DOHH2 (cell line): ENCODE results near the gene MAF.

Experiments
- H3F3A ChIP-seq: fragments of 200-600 bp; sonication (generic), shearing (Covaris generic); 2 replicates; pipeline ENCODE4 v1.6.0; 2016; ENCODE audit warnings: antibody characterized with exemption, mild to moderate bottlenecking; ENCODE audit not compliant: control insufficient read depth, insufficient read depth
- H3K27ac ChIP-seq: fragments of 200-600 bp; sonication (generic); 2 replicates; pipeline ENCODE4 v1.5.1; 2014; ENCODE audit warnings: low read depth, mild to moderate bottlenecking, low read length, moderate library complexity
- H3K27me3 ChIP-seq: fragments of 200-600 bp; sonication (generic); 2 replicates; pipeline ENCODE4 v1.6.1; 2014; ENCODE audit warnings: mild to moderate bottlenecking, low read length, mixed read lengths; ENCODE audit not compliant: control insufficient read depth
- H3K36me3 ChIP-seq: fragments of 200-600 bp; sonication (generic); 2 replicates; pipeline ENCODE4 v1.6.1; 2014; ENCODE audit warnings: mild to moderate bottlenecking, low read length, moderate library complexity, mixed read lengths; ENCODE audit not compliant: control insufficient read depth
- H3K4me1 ChIP-seq: fragments of 200-600 bp; sonication (generic); 2 replicates; pipeline ENCODE4 v1.6.1; 2014; ENCODE audit warnings: mild to moderate bottlenecking, low read length, mixed read lengths; ENCODE audit not compliant: control insufficient read depth
- H3K4me2 ChIP-seq: fragments of 200-600 bp; sonication (generic); 2 replicates; pipeline ENCODE4 v1.6.0; 2014; ENCODE audit warnings: mild to moderate bottlenecking, low read length, moderate library complexity
- H3K4me3 ChIP-seq: fragments of 200-600 bp; sonication (generic); 2 replicates; pipeline ENCODE4 v1.5.1; 2014; ENCODE audit warnings: mild to moderate bottlenecking, low read length, mixed read lengths
- H3K79me2 ChIP-seq: fragments of 200-600 bp; sonication (generic); 2 replicates; pipeline ENCODE4 v1.6.1; 2014; ENCODE audit warnings: mild to moderate bottlenecking, low read length, mixed read lengths; ENCODE audit not compliant: control insufficient read depth
- H3K9me2 ChIP-seq: fragments of 200-600 bp; sonication (generic); replicated peaks from 2 replicates; pipeline ENCODE4 v1.6.1; 2014; ENCODE audit warnings: mild to moderate bottlenecking, low read length, mixed read lengths; ENCODE audit not compliant: control insufficient read depth
- H3K9me3 ChIP-seq: fragments of 200-600 bp; sonication (generic); 2 replicates; pipeline ENCODE4 v1.6.1; 2014; ENCODE audit warnings: antibody characterized with exemption, low read length, mixed read lengths; ENCODE audit not compliant: control insufficient read depth, insufficient read depth
- H4K20me1 ChIP-seq: fragments of 200-600 bp; sonication (generic); 2 replicates; pipeline ENCODE4 v1.6.0; 2014; ENCODE audit warnings: low read depth, mild to moderate bottlenecking, antibody characterized with exemption, low read length, moderate library complexity; ENCODE audit not compliant: control insufficient read depth, insufficient read depth
- CTCF ChIP-seq: fragments of 200-600 bp; sonication (generic); IDR thresholded peaks from one replicate; pipeline ENCODE4 v1.5.1; 2014; ENCODE audit warnings: antibody characterized with exemption, mild to moderate bottlenecking, low read depth, low read length; ENCODE audit not compliant: poor library complexity, severe bottlenecking
- EZH2phosphoT487 ChIP-seq: fragments of 200-600 bp; sonication (generic); IDR thresholded peaks from 2 replicates; pipeline ENCODE4 v1.6.1; 2017; ENCODE audit warnings: borderline replicate concordance, mild to moderate bottlenecking, antibody characterized with exemption, low read length, moderate library complexity, mixed read lengths

Gene MAF

DNA sequence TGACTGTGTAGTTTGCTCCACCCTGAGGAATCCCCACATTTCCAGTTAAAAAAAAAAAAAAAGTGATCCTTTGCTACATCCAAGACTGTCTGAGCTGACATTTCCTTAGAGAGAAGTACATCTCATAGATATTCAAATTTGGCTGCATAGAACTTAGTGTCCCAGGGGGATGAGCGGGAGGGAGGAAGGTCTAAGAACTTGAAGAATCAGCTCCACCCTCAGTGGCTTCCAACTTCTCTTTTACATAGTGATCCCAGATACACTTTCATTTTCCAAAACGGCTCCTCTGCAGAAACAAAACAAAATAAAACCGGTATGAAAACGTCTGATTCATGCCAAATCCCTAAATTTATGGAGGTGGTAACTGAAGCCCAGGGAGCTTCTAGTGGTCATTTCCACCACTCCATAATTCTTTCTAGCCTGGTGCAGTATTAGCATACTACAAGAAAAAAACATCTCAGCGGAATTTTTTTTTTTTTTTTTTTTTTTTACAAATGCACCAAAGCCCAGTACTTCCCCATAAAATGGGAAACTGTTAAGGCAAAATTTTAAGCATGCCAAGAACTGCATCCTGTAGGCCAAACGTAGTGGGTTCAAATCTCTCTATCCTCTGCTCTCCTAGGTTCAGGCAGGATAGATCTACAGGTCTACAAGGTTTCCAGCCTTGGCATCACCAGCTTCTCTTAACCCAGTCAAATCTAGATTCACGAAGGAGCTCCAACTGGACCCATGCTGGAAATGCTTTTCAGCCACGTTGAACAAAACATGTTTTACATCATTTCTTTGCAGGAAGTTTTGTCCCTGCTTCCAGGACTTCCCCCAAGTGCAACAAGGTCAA lies 29.3 kb downstream of the MAF start:
- H3K4me2 ChIP-seq = no peak overlapping the region
- H3K36me3 ChIP-seq = no peaks in the 10 kb centered on the region
- no peak for TF ChIP-seq EZH2phosphoT487
- H3K9me3 ChIP-seq = no peaks in the 10 kb centered on the region
- H3K4me3 ChIP-seq = no peak overlapping the region
- no peaks in the 10 kb centered on the region for H3K4me1 ChIP-seq
- no peaks in the 10 kb centered on the region for H3K79me2 ChIP-seq
- no peaks in the 10 kb centered on the region for H3F3A ChIP-seq
- 0 out of 2 replicates have a peak, but pooled peaks cover 2% of the 10 kb centered on the region for H3K27me3 ChIP-seq
- no peak overlapping the region for H3K27ac ChIP-seq
- no peaks in the 10 kb centered on the region for H3K9me2 ChIP-seq
- no peaks in the 10 kb centered on the region for H4K20me1 ChIP-seq

DNA sequence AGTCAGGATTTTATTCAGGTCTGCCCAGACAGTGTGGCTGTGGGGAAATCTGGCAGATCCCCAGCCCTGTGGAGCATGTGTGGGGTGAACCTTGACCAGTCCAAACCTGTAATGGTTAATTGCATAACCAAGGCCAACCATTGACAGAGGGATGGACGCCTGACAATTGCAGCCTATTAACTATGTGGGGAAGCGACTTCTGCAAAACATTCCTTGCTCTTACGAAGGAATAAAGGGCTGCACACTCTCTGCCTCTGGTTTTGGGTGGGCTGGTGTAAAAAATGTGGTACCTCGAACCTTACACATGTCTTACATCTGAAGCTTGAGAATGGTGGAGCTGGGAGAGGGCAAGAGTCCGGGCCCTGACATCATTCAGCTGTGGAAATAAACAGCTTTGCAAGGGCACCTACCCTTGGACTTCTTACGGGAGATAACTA lies 35.8 kb downstream of the MAF start:
- H3K4me2 ChIP-seq = no peak overlapping the region
- no peaks in the 10 kb centered on the region for H3K4me1 ChIP-seq
- no peaks in the 10 kb centered on the region for H3K27me3 ChIP-seq
- no peaks in the 10 kb centered on the region for H3K9me2 ChIP-seq
- H3F3A ChIP-seq = no peaks in the 10 kb centered on the region
- H3K36me3 ChIP-seq = no peaks in the 10 kb centered on the region
- H3K79me2 ChIP-seq = no peaks in the 10 kb centered on the region
- no peak overlapping the region for H3K4me3 ChIP-seq
- H3K27ac ChIP-seq = no peak overlapping the region
- no peaks in the 10 kb centered on the region for H4K20me1 ChIP-seq
- TF ChIP-seq CTCF (no peak), EZH2phosphoT487 (no peak)
- H3K9me3 ChIP-seq = no peaks in the 10 kb centered on the region

- H4K20me1 ChIP-seq = no peaks in the 10 kb centered on the region
- H3K4me2 ChIP-seq = no peak overlapping the region
- no peaks in the 10 kb centered on the region for H3K36me3 ChIP-seq
- H3K9me3 ChIP-seq = no peaks in the 10 kb centered on the region
- no peaks in the 10 kb centered on the region for H3K27me3 ChIP-seq
- no peaks in the 10 kb centered on the region for H3K9me2 ChIP-seq
- no peak overlapping the region for H3K27ac ChIP-seq
- H3K4me3 ChIP-seq = no peak overlapping the region
- H3F3A ChIP-seq = no peaks in the 10 kb centered on the region
- H3K4me1 ChIP-seq = no peaks in the 10 kb centered on the region
- TF ChIP-seq CTCF (no peak), EZH2phosphoT487 (no peak)
- H3K79me2 ChIP-seq = no peaks in the 10 kb centered on the region
Measured at GRCh38 chr16:79563921-79564320, 36.6 kb downstream of the MAF start.

GRCh38 chr16:79562166-79562823 lies 38.2 kb downstream of the MAF start:
- no peaks in the 10 kb centered on the region for H4K20me1 ChIP-seq
- H3K4me1 ChIP-seq = no peaks in the 10 kb centered on the region
- H3K27me3 ChIP-seq = no peaks in the 10 kb centered on the region
- no peak overlapping the region for H3K4me3 ChIP-seq
- H3F3A ChIP-seq = no peaks in the 10 kb centered on the region
- no peaks in the 10 kb centered on the region for H3K9me2 ChIP-seq
- no peaks in the 10 kb centered on the region for H3K36me3 ChIP-seq
- H3K27ac ChIP-seq = no peak overlapping the region
- no peaks in the 10 kb centered on the region for H3K79me2 ChIP-seq
- H3K4me2 ChIP-seq = no peak overlapping the region
- no peaks in the 10 kb centered on the region for H3K9me3 ChIP-seq
- TF ChIP-seq CTCF (no peak), EZH2phosphoT487 (no peak)
